Lower leg skin (tissue), 4 donors: ENCODE data around the gene OGFR. TPM values are rescaled to one million over a fixed set of nuclear protein-coding genes. Genes with fewer than 3 reads are reported as not detected.

Experiments used
- DNase-seq, 2 donors: peaks; one replicate each; pipeline ENCODE4 v3.0.0-alpha.2; 2019; ENCODE audit warnings: low spot score in 2 of 2
- H3K4me3 ChIP-seq: fragments of 200-600 bp; sonication (generic); 2 replicates; pipeline ENCODE4 v1.5.1; 2017; ENCODE audit warnings: mild to moderate bottlenecking, low read depth; ENCODE audit not compliant: poor library complexity, severe bottlenecking
- POLR2A ChIP-seq, 2 donors: fragments of 450-650 bp; IDR thresholded peaks; one replicate each; pipeline ENCODE4 v1.6.1; 2016 to 2017; ENCODE audit warnings: antibody characterized with exemption in 2 of 2, mild to moderate bottlenecking in 1 of 2, moderate library complexity in 1 of 2
- WGBS, 2 donors: methylation state at CpG; one replicate each; pipeline ENCODE4 v1.1.5; 2018; 5-methylcytosine and 5-hydroxymethylcytosine counted together
- intact Hi-C: fragments of 100-400 bp; cut with DNase I; formaldehyde crosslinking; loops from one replicate; pipeline ENCODE4 v1.15.0; 2023; ENCODE audit warnings: low total_unique reads
- total RNA-seq, 4 donors: library from RNA; depleted of rRNA; stranded (reverse); fragments of >200 nt; gene quantifications; one replicate each; pipeline ENCODE4 v1.1.0, GENCODE V29; 2016
- TF ChIP-seq, protein P1 (sequence below), 3 donors: fragments of 450-650 bp; IDR thresholded peaks; one replicate each; pipeline ENCODE4 v1.5.1; 2016; ENCODE audit warnings: antibody characterized with exemption in 3 of 3, mild to moderate bottlenecking in 3 of 3, moderate library complexity in 2 of 3

The OGFR gene
- total RNA-seq, 4 donors from 2014 or later = 50.3 to 76.9 (median 58.5) TPM

DNA sequence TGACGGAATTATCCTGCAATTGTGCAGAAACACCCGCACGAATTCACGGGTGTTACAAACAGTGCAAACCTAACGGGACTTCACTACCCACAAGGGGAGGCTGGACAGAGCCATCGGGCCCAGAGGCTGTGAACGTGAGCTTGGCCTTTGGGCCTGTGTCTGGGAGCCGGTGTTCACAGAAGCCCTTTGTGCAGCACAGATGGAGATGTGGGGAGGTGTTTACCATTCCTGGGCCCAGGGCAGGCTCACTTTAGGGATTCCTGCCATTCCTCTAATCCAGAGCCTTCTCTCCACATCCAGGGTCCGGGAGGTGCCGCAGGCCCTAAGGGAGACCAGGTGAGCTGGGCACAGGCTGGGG is 27.2 kb downstream of the OGFR start:
- no peak overlapping the region for H3K4me3 ChIP-seq
- no peak for DNase-seq
- intact Hi-C loops = no loop called here
- TF ChIP-seq POLR2A (IDR thresholded peaks at IDR 0.05) = no peak
- TF ChIP-seq, protein P1, sequence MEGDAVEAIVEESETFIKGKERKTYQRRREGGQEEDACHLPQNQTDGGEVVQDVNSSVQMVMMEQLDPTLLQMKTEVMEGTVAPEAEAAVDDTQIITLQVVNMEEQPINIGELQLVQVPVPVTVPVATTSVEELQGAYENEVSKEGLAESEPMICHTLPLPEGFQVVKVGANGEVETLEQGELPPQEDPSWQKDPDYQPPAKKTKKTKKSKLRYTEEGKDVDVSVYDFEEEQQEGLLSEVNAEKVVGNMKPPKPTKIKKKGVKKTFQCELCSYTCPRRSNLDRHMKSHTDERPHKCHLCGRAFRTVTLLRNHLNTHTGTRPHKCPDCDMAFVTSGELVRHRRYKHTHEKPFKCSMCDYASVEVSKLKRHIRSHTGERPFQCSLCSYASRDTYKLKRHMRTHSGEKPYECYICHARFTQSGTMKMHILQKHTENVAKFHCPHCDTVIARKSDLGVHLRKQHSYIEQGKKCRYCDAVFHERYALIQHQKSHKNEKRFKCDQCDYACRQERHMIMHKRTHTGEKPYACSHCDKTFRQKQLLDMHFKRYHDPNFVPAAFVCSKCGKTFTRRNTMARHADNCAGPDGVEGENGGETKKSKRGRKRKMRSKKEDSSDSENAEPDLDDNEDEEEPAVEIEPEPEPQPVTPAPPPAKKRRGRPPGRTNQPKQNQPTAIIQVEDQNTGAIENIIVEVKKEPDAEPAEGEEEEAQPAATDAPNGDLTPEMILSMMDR (IDR thresholded peaks at IDR 0.05) = no peak
- 39 to 56% methylated on average over 10 of the region's 10 CpGs for WGBS, 2 donors

DNA sequence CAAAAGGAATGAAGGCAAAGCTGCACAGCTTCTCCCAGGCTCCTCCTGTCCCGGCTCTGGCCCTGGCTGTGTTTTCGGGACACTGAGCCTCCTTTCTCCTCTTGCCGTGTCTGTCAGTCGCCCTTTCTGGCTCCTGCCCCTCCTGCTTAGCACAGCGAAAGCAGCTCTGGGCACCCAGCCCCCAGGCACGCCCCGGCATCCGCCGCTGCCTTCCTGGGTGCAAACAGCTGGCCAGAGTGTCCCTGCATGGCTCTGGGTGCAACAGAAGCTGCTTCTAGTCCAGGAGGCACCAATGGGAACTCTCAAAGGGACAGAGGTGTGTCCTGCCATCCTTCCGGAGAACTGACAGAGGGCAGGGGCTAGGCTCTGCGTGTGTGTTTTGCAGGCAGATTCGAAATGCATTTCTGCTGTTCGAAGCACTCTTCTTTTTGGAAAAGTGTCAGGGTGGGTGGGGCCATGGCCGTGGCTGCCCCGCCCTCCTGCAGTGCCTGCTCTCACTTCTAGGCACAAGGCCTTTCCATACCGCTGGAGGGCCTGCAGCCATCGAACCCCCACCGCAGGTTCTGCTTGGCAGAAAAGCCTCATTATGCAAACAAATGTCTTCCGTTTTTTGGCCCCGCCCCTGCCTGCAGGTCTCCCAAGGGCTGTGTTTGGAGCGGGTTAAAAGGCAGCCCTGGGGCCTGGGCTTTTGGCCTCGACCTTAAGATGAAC is 27.7 kb downstream of the OGFR start:
- 16 to 23% methylated on average over 12 to 19 of the region's 22 CpGs for WGBS, 2 donors
- H3K4me3 ChIP-seq = no peak overlapping the region
- TF ChIP-seq POLR2A (IDR thresholded peaks at IDR 0.05) = no peak
- peak in 1 of 2 donors; percentile 92 for DNase-seq
- intact Hi-C loops = no loop called here

DNA sequence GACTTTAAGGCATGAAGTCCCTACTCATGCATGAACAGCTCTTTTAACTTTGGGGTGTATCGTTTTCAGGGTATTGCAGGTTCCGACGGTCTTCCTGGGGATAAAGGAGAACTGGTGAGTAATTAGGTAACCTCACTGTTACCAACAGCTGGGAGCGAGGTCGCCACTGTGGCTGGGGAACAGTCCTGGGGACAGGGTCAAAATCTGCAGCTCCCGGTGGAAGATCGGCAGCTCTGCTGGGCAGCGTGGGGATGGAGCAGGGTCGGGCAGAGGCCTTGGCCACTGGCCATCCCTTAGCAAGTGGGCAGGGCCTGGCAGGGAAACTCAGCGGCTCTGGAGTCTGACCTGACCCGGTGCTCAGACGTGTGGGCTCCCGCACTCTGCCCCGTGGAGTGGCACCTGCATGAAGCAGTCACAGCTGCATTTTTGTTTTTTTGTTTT is 28.3 kb downstream of the OGFR start:
- WGBS, 2 donors = 59 to 64% methylated on average over 14 of the region's 14 CpGs
- DNase-seq = no peak
- intact Hi-C loops = no loop called here
- no peak overlapping the region for H3K4me3 ChIP-seq
- TF ChIP-seq, protein P1 (IDR thresholded peaks at IDR 0.05) = no peak
- no peak for TF ChIP-seq POLR2A (IDR thresholded peaks at IDR 0.05)

DNA sequence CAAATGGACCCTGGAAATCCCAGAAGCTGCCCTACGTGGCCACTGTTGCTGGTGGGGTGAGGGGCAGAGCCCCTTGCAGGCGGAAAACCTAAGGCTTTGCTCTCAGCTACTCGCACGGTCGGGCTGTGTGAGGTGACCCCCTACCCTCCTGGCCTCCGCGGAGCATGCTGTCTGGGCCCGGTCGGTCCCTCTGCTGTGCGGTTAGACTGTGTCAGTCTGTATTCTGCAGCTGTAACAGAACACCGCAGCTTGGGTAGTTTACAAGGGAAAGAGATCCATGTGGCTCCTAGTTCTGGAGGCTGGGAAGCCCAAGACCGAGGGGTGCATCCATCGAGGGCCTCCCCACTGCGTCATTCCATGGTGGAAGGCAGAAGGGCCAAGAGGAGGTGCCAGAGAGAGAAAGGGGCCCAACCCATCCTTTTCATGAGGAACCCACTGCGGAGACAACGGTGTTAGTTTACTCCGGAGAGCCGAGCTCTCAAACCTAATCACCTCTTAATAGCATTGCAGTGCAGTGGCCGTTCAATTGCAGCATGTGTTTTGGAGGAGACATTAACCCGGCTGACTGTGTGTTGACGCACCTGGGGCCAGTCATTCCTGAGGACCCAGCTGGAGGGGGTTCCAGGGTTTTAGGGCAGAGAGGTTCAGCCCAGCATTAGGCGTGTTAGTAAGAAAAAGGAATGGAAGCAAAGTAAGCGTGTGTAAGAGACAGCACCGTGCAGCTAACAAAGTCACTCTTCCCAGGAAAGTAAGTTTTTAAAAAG is 30.5 kb downstream of the OGFR start:
- intact Hi-C loops = no loop called here
- no peak overlapping the region for H3K4me3 ChIP-seq
- WGBS, 2 donors = 87 to 91% methylated on average over 24 of the region's 24 CpGs
- DNase-seq = no peak
- TF ChIP-seq, protein P1 (IDR thresholded peaks at IDR 0.05) = no peak
- no peak for TF ChIP-seq POLR2A (IDR thresholded peaks at IDR 0.05)

DNA sequence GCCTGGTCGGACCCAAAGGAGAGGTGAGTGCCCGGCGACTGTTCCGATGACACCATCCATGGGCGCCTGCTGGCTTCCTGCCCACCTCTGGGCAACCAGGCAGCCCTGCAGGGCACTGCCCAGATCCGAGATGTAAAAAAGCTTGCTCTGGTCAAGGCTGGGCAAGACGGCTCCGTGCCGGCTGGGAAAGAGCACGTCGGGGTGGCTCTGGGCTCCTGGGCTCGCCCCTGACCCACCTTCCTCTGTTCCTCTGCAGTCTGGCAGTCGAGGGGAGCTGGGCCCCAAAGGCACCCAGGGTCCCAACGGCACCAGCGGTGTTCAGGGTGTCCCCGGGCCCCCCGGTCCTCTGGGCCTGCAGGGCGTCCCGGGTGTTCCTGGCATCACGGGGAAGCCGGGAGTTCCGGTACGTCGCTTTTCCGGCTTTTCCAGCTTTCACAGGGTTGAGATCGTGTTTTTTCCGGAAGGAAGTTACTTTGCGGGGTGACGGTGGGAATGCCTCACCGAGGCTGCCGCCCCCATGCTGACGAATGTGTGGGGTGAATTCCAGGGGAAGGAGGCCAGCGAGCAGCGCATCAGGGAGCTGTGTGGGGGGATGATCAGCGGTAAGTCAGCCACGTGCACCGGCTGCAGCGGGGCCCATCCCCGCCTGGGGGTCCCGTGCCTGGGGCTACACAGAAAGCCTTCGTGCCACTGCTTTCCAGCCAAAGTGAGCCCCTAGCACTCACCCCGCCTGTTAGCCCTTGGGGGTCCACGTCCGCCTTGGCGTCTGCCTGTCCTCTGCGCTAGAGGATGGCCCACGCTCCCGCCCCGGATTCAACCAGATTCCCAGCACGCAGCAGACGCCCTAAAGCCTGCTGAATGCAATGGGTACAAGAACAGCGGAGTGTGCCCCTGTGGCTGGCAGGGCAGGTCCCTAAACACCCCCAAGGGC is 31.6 kb downstream of the OGFR start:
- no peak for TF ChIP-seq POLR2A (IDR thresholded peaks at IDR 0.05)
- TF ChIP-seq, protein P1 (IDR thresholded peaks at IDR 0.05) = no peak
- 43 to 56% methylated on average over 47 to 51 of the region's 52 CpGs for whole genome bisulfite sequencing, 2 donors
- H3K4me3 ChIP-seq = no peak overlapping the region
- no peak for DNase-seq
- intact Hi-C loops = no loop called here
